HEK293T (cell line): ENCODE results near the gene DLL1.

Experiments used
- CTCF ChIA-PET: fragments of 350-600 bp; formaldehyde crosslinking; extraction: SDS; loops from one replicate; lab custom pipeline; 2021; ENCODE audit warnings: antibody characterized with exemption, inconsistent platforms; lab: Yijun Ruan, JAX
- POLR2A ChIA-PET: fragments of 350-600 bp; formaldehyde crosslinking; extraction: SDS; loops from one replicate; lab custom pipeline; 2020; ENCODE audit warnings: antibody characterized with exemption, inconsistent platforms; lab: Yijun Ruan, JAX
- DNase-seq: peaks from one replicate; pipeline ENCODE4 v3.0.0; 2012; ENCODE audit warnings: mixed read lengths; ENCODE audit errors: extremely low spot score
- ARNT ChIP-seq: fragments of 450-650 bp; IDR thresholded peaks from 2 replicates; pipeline ENCODE4 v1.6.1; 2017; ENCODE audit warnings: mild to moderate bottlenecking
- BHLHE40 ChIP-seq: fragments of 450-650 bp; IDR thresholded peaks from 2 replicates; pipeline ENCODE4 v1.6.1; 2016; ENCODE audit warnings: mild to moderate bottlenecking, moderate library complexity, borderline replicate concordance
- CTBP1 ChIP-seq: fragments of 450-650 bp; IDR thresholded peaks from 2 replicates; pipeline ENCODE4 v1.6.1; 2016; ENCODE audit warnings: borderline replicate concordance
- ELF4 ChIP-seq: fragments of 450-650 bp; IDR thresholded peaks from 2 replicates; pipeline ENCODE4 v1.6.1; 2017; ENCODE audit warnings: antibody characterized with exemption
- FOXA1 ChIP-seq: fragments of 450-650 bp; IDR thresholded peaks from 2 replicates; pipeline ENCODE4 v1.6.1; 2016; ENCODE audit warnings: mild to moderate bottlenecking
- FOXK2 ChIP-seq: fragments of 450-650 bp; IDR thresholded peaks from 2 replicates; pipeline ENCODE4 v1.6.1; 2016; ENCODE audit warnings: mild to moderate bottlenecking
- FOXM1 ChIP-seq: fragments of 450-650 bp; IDR thresholded peaks from 2 replicates; pipeline ENCODE4 v1.6.1; 2017; ENCODE audit warnings: mild to moderate bottlenecking, borderline replicate concordance
- HDGF ChIP-seq: fragments of 450-650 bp; IDR thresholded peaks from 2 replicates; pipeline ENCODE4 v1.6.1; 2017; ENCODE audit warnings: antibody characterized with exemption, borderline replicate concordance
- L3MBTL2 ChIP-seq: fragments of 450-650 bp; conservative IDR thresholded peaks from 2 replicates; pipeline ENCODE4 v1.6.1; 2016; ENCODE audit warnings: mild to moderate bottlenecking
- LEF1 ChIP-seq: fragments of 450-650 bp; IDR thresholded peaks from 2 replicates; pipeline ENCODE4 v1.6.1; 2017; ENCODE audit warnings: mild to moderate bottlenecking, borderline replicate concordance
- NFRKB ChIP-seq: fragments of 450-650 bp; IDR thresholded peaks from 2 replicates; pipeline ENCODE4 v1.6.1; 2016; ENCODE audit warnings: mild to moderate bottlenecking, moderate library complexity
- SP1 ChIP-seq: fragments of 450-650 bp; IDR thresholded peaks from 2 replicates; pipeline ENCODE4 v1.6.1; 2017
- SUZ12 ChIP-seq: fragments of 450-650 bp; IDR thresholded peaks from 2 replicates; pipeline ENCODE4 v1.6.1; 2016; ENCODE audit warnings: mild to moderate bottlenecking
- TARDBP ChIP-seq: fragments of 450-650 bp; IDR thresholded peaks from 2 replicates; pipeline ENCODE4 v1.6.1; 2016
- ZNF384 ChIP-seq: fragments of 450-650 bp; IDR thresholded peaks from 2 replicates; pipeline ENCODE4 v1.6.1; 2016
- TF ChIP-seq, protein P1 (sequence below): fragments of 450-650 bp; IDR thresholded peaks from 2 replicates; pipeline ENCODE4 v1.6.1; 2016

DLL1 gene

DNA sequence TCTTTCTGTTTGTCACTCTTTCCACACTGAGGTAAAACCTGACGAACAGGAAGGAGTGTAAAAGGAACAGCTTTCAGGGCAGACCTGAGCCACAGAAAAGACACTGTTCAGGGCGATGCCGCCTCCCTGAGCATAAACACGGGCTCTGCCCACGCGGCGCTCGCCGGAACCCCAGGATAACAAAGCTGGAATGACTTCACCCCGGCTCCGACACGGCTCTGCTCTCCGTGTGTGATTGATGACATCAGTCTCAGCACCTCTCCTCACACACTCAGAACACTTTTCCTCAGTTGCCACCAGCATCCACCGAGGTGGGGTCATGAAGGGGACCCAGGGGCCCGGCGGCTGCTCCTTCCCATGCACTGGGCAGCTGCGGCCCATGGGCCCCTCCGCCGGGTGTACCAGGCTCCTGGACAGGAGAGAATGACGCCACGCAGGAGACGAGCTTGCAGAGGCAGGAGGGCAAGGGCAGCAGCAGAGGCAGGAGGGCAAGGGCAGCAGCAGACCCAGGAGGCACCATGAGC is 43.6 kb downstream of the DLL1 start:
- ChIA-PET CTCF (no interaction called here), POLR2A (no interaction called here)
- no peak for TF ChIP-seq NFRKB
- DNase-seq = no peak

- no peak for DNase-seq
- TF ChIP-seq FOXK2 = no peak
- CTCF ChIA-PET = no interaction called here
- POLR2A ChIA-PET = no interaction called here
Observed at GRCh38 chr6:170245475-170245992, 45.3 kb downstream of the DLL1 start.

DNA sequence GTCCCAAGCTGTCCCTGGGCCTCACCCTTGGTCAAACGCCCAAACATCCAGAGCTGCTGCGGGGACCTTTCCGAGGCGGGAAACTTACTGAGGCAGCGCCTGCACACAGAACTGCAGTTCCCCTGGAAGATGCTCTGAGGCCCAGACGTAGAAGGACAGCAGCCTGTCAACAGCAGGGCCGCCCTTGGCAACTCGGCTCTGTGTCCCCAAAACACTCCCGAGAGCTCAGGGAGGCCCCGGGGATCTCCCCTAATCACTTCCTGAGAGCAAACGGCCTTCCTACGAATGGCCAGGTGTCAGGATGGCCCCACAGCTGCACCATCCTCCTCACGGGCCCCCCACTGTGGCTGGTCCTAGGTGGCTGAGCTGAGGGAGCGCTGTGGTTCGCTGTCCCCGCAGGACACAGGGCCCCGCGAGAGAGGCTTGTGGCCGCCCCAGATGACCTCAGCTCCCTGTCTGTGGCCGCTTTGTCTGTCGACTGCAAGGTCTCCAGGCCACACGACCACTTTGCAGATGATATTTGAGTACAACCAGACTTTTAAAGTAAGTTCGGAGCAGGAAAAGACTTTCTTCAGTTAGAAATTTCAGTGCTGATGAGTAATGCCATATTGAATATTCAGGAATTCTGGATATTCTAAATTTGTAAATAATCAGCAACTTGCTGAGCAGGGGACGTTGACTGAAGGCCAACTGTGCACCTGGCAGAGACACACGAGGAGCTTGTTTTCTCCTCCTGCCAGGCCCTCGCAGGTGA is 46.0 kb downstream of the DLL1 start:
- POLR2A ChIA-PET = no interaction called here
- TF ChIP-seq FOXM1 (no peak), SP1 (no peak), SUZ12 (no peak), FOXA1 (no peak), ELF4 (no peak), ARNT (no peak), HDGF (no peak), FOXK2 (no peak), ZNF384 (no peak), TARDBP (no peak), BHLHE40 (no peak), L3MBTL2 (no peak), CTBP1 (no peak)
- TF ChIP-seq, protein P1, sequence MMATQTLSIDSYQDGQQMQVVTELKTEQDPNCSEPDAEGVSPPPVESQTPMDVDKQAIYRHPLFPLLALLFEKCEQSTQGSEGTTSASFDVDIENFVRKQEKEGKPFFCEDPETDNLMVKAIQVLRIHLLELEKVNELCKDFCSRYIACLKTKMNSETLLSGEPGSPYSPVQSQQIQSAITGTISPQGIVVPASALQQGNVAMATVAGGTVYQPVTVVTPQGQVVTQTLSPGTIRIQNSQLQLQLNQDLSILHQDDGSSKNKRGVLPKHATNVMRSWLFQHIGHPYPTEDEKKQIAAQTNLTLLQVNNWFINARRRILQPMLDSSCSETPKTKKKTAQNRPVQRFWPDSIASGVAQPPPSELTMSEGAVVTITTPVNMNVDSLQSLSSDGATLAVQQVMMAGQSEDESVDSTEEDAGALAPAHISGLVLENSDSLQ = no peak
- no peak for DNase-seq
- CTCF ChIA-PET = no interaction called here

DNA sequence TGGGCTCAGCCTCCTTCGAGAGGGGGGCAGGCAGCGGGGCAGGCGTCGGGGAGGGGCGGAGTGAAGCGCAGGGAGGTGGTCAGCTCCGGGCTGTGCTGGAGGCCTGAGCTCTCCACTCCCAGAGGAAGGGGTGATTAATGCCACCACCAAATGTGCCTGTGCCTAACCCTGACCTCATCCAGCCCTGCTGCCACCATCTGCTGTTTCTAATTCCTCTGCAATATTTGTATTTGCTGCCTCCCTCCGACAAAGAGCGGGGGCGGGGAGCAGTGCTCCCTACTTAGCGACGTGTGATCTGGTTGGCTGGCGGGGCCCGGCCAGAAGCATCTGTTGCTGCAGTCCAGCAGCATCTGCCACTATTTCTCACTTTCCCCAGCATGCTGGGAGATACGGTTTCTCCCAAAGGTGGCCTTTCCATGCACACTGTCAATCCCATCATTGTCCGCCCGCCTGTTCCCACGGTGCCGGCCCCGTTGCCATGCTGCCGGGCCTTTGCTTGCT is 47.0 kb downstream of the DLL1 start:
- TF ChIP-seq ZNF384 (no peak), ARNT (no peak), FOXK2 (no peak), BHLHE40 (no peak), FOXA1 (no peak), CTBP1 (no peak), ELF4 (no peak), HDGF (no peak), SP1 (no peak), NFRKB (no peak), LEF1 (no peak), TARDBP (no peak), FOXM1 (no peak), SUZ12 (no peak), L3MBTL2 (no peak)
- TF ChIP-seq, protein P1 = no peak
- no peak for DNase-seq
- ChIA-PET POLR2A (no interaction called here), CTCF (no interaction called here)

DNA sequence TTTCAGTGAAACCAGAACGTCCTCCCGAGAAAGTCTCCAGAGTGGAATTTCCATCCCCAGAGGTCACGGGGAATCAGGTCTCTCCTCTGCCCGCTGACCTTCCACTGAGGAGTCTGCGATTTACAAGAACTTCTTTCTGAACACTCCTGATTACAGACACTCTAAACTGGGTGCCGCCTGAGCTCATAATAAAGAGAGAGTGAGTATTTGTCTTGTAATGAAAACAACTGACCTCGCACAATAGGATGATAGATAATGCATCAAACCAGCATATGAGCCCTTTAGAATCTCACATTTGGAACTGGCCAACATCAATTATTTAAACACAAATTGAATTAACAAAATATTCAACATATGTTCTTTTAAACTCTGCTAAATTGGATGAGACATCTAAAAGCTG is 47.5 kb downstream of the DLL1 start:
- ChIA-PET CTCF (no interaction called here), POLR2A (no interaction called here)
- TF ChIP-seq L3MBTL2 (no peak), SP1 (no peak), ELF4 (no peak), BHLHE40 (no peak), FOXM1 (no peak), FOXK2 (no peak), SUZ12 (no peak), LEF1 (no peak), ARNT (no peak), TARDBP (no peak), ZNF384 (no peak), NFRKB (no peak), CTBP1 (no peak), FOXA1 (no peak)
- TF ChIP-seq, protein P1 = no peak
- no peak for DNase-seq

DNA sequence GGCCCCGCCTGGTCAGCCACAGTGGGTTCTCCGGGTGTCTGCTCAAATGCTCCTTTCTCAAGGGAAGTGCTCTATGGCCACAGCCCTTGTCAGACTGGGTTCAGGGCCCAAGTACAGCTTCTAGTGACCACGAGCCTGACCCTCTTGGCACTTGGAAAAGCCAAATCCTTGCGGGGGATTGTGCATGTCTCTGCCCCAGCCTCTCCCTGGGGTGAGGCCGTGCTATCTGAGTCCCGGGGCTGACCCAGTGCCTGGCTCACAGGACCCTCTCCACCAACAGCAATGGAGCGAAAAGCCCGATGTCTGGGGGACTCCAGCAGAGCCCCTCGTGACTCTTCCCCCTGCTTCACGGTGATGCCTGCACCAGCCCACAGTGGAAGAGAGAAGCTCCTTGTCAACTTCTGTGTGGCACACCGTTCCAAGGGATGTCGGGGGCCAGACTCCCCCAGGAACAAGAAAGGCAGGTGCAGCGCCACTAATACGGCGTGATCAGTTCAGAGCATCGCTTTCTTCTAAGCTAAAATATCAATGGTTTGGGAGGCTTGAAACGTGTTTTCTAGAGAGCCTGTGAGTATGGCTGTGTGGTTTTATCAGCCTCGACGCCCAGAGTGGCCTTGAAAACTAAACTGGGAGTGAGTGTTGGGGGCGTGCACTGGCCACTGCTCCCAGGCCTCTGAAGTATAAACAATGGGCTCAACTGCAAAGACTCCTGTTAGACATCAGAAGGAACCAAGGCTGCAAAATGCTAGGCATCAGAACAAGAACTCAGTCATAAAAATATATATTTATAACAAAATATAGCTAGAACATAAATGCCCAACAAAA is 51.9 kb downstream of the DLL1 start:
- CTCF ChIA-PET = no interaction called here
- POLR2A ChIA-PET = no interaction called here
- TF ChIP-seq CTBP1 (no peak), SUZ12 (no peak), SP1 (no peak), ARNT (no peak), FOXM1 (no peak), LEF1 (no peak), TARDBP (no peak), BHLHE40 (no peak), NFRKB (no peak), FOXA1 (no peak), L3MBTL2 (no peak), HDGF (no peak), ELF4 (no peak), ZNF384 (no peak), FOXK2 (no peak)
- TF ChIP-seq, protein P1 = no peak
- DNase-seq = no peak
